GM21515 (cell line): Measurements from ENCODE around the gene C16orf95.
"Not testable (repeated sequence)": the region's sequence is repeated elsewhere in the genome, so short reads cannot be mapped to it uniquely, and the experiment has no call there.

Experiments
- ATAC-seq: cut with Tn5 transposase; IDR thresholded peaks from one replicate; pipeline ENCODE4 v1.9.1; 2021; ENCODE audit not compliant: unreplicated experiment

The C16orf95 gene

GRCh38 chr16:87346517-87347060, 29.4 kb upstream of the C16orf95 start:
- no peak for ATAC-seq

GRCh38 chr16:87345726-87346424, 28.7 kb upstream of the C16orf95 start:
- ATAC-seq, result no peak

- ATAC-seq, result no peak
Measured at GRCh38 chr16:87344931-87345631, 27.9 kb upstream of the C16orf95 start.

GRCh38 chr16:87344165-87344930, 27.2 kb upstream of the C16orf95 start:
- ATAC-seq, result no peak

- no peak for ATAC-seq
Measured at GRCh38 chr16:87343753-87344050, 26.5 kb upstream of the C16orf95 start.

GRCh38 chr16:87342978-87343752, 26.0 kb upstream of the C16orf95 start:
- ATAC-seq, result no peak

- no peak for ATAC-seq
Measured at GRCh38 chr16:87342504-87342903, 25.3 kb upstream of the C16orf95 start.

GRCh38 chr16:87340198-87340597, 23.0 kb upstream of the C16orf95 start:
- no peak for ATAC-seq

GRCh38 chr16:87339724-87340105, 22.5 kb upstream of the C16orf95 start:
- not testable (repeated sequence) for ATAC-seq

- no peak for ATAC-seq
Measured at GRCh38 chr16:87339086-87339723, 22.0 kb upstream of the C16orf95 start.

GRCh38 chr16:87338155-87338765, 21.1 kb upstream of the C16orf95 start:
- ATAC-seq, result no peak

GRCh38 chr16:87337262-87337771, 20.1 kb upstream of the C16orf95 start:
- ATAC-seq, result no peak

- ATAC-seq, result no peak
Measured at GRCh38 chr16:87336434-87337240, 19.4 kb upstream of the C16orf95 start.

- no peak for ATAC-seq
Measured at GRCh38 chr16:87335625-87336433, 18.6 kb upstream of the C16orf95 start.

GRCh38 chr16:87334651-87335624, 17.7 kb upstream of the C16orf95 start:
- ATAC-seq, result no peak

GRCh38 chr16:87333581-87334331, 16.6 kb upstream of the C16orf95 start:
- no peak for ATAC-seq
